GM12878 (cell line): ENCODE results near the gene MAPK8IP3. TPM values are rescaled to one million over a fixed set of nuclear protein-coding genes. Genes with fewer than 3 reads are reported as not detected.

Source experiments
- EGR1 ChIP-seq, 2 experiments: IDR thresholded peaks; 1 replicate in 1 of 2; 2 replicates in 1 of 2; pipeline ENCODE4 v1.6.1; 2011 to 2012; ENCODE audit warnings: low read depth in 2 of 2, low read length in 2 of 2, borderline replicate concordance in 1 of 2, mild to moderate bottlenecking in 1 of 2, moderate library complexity in 1 of 2
- KDM1A ChIP-seq: fragments of 200-600 bp; sonication (generic); IDR thresholded peaks from 2 replicates; pipeline ENCODE4 v1.6.1; 2016; ENCODE audit warnings: borderline replicate concordance
- ZNF274 ChIP-seq: IDR thresholded peaks from one replicate; pipeline ENCODE4 v1.8.0; 2011; ENCODE audit not compliant: insufficient read length, insufficient read depth
- polyA plus RNA-seq, 11 experiments: library from polyadenylated mRNA; depleted of rRNA in 4 of 11; unstranded in 6 of 11; stranded (reverse) in 5 of 11; fragments of >200 nt; fragmentation: Nextera tagmentation in 4 of 11; fragmentation: Illumina TruSeq in 1 of 11; extraction: Ambion mirVana in 4 of 11; extraction: Trizol in 1 of 11; gene quantifications; 1 replicate in 1 of 11; 2 replicates in 10 of 11; pipeline versions ENCODE4 v1.2.1 to v1.2.3, GENCODE V29; 2011 to 2016; ENCODE audit warnings: inconsistent platforms in 2 of 11, missing spikeins in 2 of 11, low read depth in 1 of 11
- total RNA-seq, 4 experiments: library from RNA; depleted of rRNA in 3 of 4; stranded (reverse); fragments of >200 nt in 3 of 4; fragmentation: Illumina TruSeq in 1 of 4; extraction: Trizol in 1 of 4; gene quantifications; 2 replicates each; pipeline versions ENCODE4 v1.2.1 to v1.2.3, GENCODE V29; 2013 to 2021
- TF ChIP-seq, protein P1 (sequence below): IDR thresholded peaks from 2 replicates; pipeline ENCODE4 v1.6.1; 2012; ENCODE audit warnings: improper control_type of control experiment, low read depth, low read length; ENCODE audit not compliant: insufficient replicate concordance
- TF ChIP-seq, protein P2 (sequence below): IDR thresholded peaks from 2 replicates; pipeline ENCODE4 v1.6.1; 2011; ENCODE audit warnings: low read depth, mild to moderate bottlenecking, low read length, moderate library complexity, borderline replicate concordance; ENCODE audit errors: extremely low read depth
- TF ChIP-seq, protein P3 (sequence below): fragments of 450-650 bp; formaldehyde crosslinking; IDR thresholded peaks from 2 replicates; pipeline ENCODE4 v1.4.0; 2020; ENCODE audit warnings: mild to moderate bottlenecking, moderate library complexity

MAPK8IP3 gene
- total and polyA plus RNA-seq, 10 of the 15 experiments (the other 5 are each of a cell fraction or from before 2014, with no cell fraction given): 0.06 to 67.9 (median 18.2) TPM

DNA sequence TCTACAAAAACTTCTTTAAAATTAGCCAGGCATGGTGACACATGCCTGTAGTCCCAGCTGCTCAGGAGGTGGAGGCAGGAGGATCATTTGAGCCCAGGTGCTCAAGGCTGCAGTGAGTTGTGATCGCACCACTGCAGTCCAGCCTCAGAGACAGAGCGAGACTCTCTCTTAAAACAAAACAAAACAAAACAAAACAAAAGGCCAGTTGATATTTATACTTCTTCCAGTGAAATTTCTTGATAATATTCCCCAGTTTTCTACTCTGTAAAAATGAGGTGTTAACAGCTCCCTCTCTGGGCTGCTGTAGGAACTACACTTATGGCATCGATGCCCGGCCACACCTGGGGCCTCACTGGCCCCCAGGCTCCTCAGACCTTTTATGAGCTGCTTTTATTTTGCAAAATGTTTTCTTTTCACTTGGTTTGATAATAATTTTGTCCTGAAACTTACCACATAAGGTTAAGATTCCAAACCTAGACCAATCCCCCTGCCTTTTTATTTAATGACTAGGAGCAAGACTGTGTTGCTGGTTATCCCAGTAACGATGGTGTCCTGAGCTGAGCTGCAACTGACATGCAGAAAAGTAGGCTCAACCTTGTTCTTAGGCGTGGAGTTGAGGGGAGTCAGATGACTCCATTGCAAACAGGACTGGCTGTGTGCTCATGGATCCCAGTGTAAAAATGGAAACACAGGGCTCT lies 17.6 kb downstream of the MAPK8IP3 start (continued):
- TF ChIP-seq, protein P1, sequence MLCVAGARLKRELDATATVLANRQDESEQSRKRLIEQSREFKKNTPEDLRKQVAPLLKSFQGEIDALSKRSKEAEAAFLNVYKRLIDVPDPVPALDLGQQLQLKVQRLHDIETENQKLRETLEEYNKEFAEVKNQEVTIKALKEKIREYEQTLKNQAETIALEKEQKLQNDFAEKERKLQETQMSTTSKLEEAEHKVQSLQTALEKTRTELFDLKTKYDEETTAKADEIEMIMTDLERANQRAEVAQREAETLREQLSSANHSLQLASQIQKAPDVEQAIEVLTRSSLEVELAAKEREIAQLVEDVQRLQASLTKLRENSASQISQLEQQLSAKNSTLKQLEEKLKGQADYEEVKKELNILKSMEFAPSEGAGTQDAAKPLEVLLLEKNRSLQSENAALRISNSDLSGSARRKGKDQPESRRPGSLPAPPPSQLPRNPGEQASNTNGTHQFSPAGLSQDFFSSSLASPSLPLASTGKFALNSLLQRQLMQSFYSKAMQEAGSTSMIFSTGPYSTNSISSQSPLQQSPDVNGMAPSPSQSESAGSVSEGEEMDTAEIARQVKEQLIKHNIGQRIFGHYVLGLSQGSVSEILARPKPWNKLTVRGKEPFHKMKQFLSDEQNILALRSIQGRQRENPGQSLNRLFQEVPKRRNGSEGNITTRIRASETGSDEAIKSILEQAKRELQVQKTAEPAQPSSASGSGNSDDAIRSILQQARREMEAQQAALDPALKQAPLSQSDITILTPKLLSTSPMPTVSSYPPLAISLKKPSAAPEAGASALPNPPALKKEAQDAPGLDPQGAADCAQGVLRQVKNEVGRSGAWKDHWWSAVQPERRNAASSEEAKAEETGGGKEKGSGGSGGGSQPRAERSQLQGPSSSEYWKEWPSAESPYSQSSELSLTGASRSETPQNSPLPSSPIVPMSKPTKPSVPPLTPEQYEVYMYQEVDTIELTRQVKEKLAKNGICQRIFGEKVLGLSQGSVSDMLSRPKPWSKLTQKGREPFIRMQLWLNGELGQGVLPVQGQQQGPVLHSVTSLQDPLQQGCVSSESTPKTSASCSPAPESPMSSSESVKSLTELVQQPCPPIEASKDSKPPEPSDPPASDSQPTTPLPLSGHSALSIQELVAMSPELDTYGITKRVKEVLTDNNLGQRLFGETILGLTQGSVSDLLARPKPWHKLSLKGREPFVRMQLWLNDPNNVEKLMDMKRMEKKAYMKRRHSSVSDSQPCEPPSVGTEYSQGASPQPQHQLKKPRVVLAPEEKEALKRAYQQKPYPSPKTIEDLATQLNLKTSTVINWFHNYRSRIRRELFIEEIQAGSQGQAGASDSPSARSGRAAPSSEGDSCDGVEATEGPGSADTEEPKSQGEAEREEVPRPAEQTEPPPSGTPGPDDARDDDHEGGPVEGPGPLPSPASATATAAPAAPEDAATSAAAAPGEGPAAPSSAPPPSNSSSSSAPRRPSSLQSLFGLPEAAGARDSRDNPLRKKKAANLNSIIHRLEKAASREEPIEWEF: no peak
- TF ChIP-seq, protein P2, sequence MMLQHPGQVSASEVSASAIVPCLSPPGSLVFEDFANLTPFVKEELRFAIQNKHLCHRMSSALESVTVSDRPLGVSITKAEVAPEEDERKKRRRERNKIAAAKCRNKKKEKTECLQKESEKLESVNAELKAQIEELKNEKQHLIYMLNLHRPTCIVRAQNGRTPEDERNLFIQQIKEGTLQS: no peak
- TF ChIP-seq, protein P3, sequence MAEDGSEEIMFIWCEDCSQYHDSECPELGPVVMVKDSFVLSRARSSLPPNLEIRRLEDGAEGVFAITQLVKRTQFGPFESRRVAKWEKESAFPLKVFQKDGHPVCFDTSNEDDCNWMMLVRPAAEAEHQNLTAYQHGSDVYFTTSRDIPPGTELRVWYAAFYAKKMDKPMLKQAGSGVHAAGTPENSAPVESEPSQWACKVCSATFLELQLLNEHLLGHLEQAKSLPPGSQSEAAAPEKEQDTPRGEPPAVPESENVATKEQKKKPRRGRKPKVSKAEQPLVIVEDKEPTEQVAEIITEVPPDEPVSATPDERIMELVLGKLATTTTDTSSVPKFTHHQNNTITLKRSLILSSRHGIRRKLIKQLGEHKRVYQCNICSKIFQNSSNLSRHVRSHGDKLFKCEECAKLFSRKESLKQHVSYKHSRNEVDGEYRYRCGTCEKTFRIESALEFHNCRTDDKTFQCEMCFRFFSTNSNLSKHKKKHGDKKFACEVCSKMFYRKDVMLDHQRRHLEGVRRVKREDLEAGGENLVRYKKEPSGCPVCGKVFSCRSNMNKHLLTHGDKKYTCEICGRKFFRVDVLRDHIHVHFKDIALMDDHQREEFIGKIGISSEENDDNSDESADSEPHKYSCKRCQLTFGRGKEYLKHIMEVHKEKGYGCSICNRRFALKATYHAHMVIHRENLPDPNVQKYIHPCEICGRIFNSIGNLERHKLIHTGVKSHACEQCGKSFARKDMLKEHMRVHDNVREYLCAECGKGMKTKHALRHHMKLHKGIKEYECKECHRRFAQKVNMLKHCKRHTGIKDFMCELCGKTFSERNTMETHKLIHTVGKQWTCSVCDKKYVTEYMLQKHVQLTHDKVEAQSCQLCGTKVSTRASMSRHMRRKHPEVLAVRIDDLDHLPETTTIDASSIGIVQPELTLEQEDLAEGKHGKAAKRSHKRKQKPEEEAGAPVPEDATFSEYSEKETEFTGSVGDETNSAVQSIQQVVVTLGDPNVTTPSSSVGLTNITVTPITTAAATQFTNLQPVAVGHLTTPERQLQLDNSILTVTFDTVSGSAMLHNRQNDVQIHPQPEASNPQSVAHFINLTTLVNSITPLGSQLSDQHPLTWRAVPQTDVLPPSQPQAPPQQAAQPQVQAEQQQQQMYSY (CRISPR knock-in tag): no peak
- TF ChIP-seq ZNF274 (no peak), EGR1 (IDR thresholded peaks at IDR 0.05; ENCODE audit: borderline replicate concordance in 1 of 2, low read depth in 2 of 2, low read length in 2 of 2) (no peak), KDM1A (no peak)
